ENCODE results near the gene EXD2. TPM values are rescaled to one million over a fixed set of nuclear protein-coding genes. Genes with fewer than 3 reads are reported as not detected.
A peak's percentile ranks its signal among the peaks of the same experiment; 100 is the strongest.

Gene EXD2
- 9.5 TPM for total RNA-seq (2021; ENCODE audit: unreplicated experiment)
- polyA plus RNA-seq (2012; ENCODE audit: insufficient read length) = 8.1 TPM
- percentile 51 among the genes with signal in this experiment for Bru-seq, nascent RNA
- percentile 55 among the genes with signal in this experiment for BruChase-seq, experiment 1, labeled RNA remaining after a 2-hour chase
- percentile 64 among the genes with signal in this experiment for BruChase-seq, experiment 2, labeled RNA remaining after a 6-hour chase
- long read RNA-seq, full-length matches to known transcripts = 8 of 19 reads
- long read RNA-seq, partial matches to known transcripts = 3 of 19 reads
- long read RNA-seq, other reads (novel, unspliced or antisense) = 8 of 19 reads

GRCh38 chr14:69191340-69192111, at the start of gene EXD2:
TSS of gene EXD2 (plus strand) at chr14:69191498. CDS start at chr14:69209471, 17,973 bp downstream.
- POLR2A ChIA-PET = interaction anchor here (0.6 kb wide), 1 partner anchor 163 kb away, joined by 3 read pairs; no protein-coding TSS in a partner anchor

More at GRCh38 chr14:69191340-69192111, at the start of gene EXD2:
- CTCF ChIA-PET = no interaction called here
- H3K9me3 ChIP-seq (ENCODE audit: control insufficient read depth, insufficient read depth, low read depth, low read length) = no peaks in the 10 kb centered on the region
- ATAC-seq (peak; percentile 99), DNase-seq (ENCODE audit: low read depth, low spot score) (peak; percentile 39)
- H3K4me3 ChIP-seq (ENCODE audit: low read depth in 2 of 2, low read length in 2 of 2) = peak within 1 kb of the TSS; percentile 66 to 68
- intact Hi-C loops (cut with micrococcal nuclease; ENCODE audit: unreplicated experiment) (no loop called here), in situ Hi-C loops (cut with HindIII; ENCODE audit: low pct_unique_long_range_greater_than_20kb, low sequenced_read_pairs) (no loop called here)
- BruUV-seq (replicated peaks) = no TSS peak
- peaks cover 4% of the 10 kb centered on the region for H3K36me3 ChIP-seq (ENCODE audit: control insufficient read depth, insufficient read depth, low read length)
- H3K4me1 ChIP-seq (ENCODE audit: control insufficient read depth, insufficient read depth, low read length) = no peaks in the 10 kb centered on the region; the same call in 1 of the 2 replicates
- TF ChIP-seq POLR2AphosphoS5 (IDR thresholded peaks at IDR 0.05; ENCODE audit: low read depth, low read length) = no peak
- TF ChIP-seq CTCF (IDR thresholded peaks at IDR 0.05) = no peak
- TF ChIP-seq REST (IDR thresholded peaks at IDR 0.05; ENCODE audit: insufficient read depth in 1 of 2, low read depth in 2 of 2, low read length in 1 of 2) = 0 out of 4 replicates have a peak, but pooled peaks of 1 of the 2 experiments have one; percentile 43
- TF ChIP-seq TCF7L2 (IDR thresholded peaks at IDR 0.05; ENCODE audit: low read depth, low read length) = peak; percentile 81
- TF ChIP-seq SIN3A (IDR thresholded peaks at IDR 0.05; ENCODE audit: borderline replicate concordance, insufficient read depth, low read depth, low read length) = peak; percentile 66; the same call in 1 of the 2 replicates
- no peaks in the 10 kb centered on the region for H3K27me3 ChIP-seq (ENCODE audit: control insufficient read depth, insufficient read depth, low read length)
- peak within 1 kb of the TSS; percentile 69 for H3K27ac ChIP-seq (ENCODE audit: low read length)

Data from Panc1 (cell line).